KMS-11 (cell line): Measurements from ENCODE around the gene MED12.

Experiments used
- H2AFZ ChIP-seq: fragments of 200-600 bp; sonication (generic); 2 replicates; pipeline ENCODE4 v1.6.1; 2016; ENCODE audit warnings: antibody characterized with exemption, mixed run types, low read depth
- H3K27ac ChIP-seq: fragments of 200-600 bp; sonication (generic); 2 replicates; pipeline ENCODE4 v1.6.1; 2016; ENCODE audit warnings: mild to moderate bottlenecking, mixed run types
- H3K27me3 ChIP-seq: fragments of 200-600 bp; sonication (generic); 2 replicates; pipeline ENCODE4 v1.6.1; 2017; ENCODE audit warnings: mild to moderate bottlenecking, low read depth, mixed run types, moderate library complexity; ENCODE audit not compliant: insufficient read depth
- H3K36me3 ChIP-seq: fragments of 200-600 bp; sonication (generic); 2 replicates; pipeline ENCODE4 v1.6.1; 2017; ENCODE audit warnings: mild to moderate bottlenecking, mixed run types; ENCODE audit not compliant: insufficient read depth
- H3K4me1 ChIP-seq: fragments of 200-600 bp; sonication (generic); 2 replicates; pipeline ENCODE4 v1.6.1; 2016; ENCODE audit warnings: mild to moderate bottlenecking, low read depth, mixed run types; ENCODE audit not compliant: poor library complexity, severe bottlenecking
- H3K4me2 ChIP-seq: fragments of 200-600 bp; sonication (generic); 2 replicates; pipeline ENCODE4 v1.7.0; 2016; ENCODE audit warnings: mild to moderate bottlenecking, mixed run types
- H3K4me3 ChIP-seq: fragments of 200-600 bp; sonication (generic); IDR thresholded peaks from 2 replicates; pipeline ENCODE4 v1.6.1; 2017; ENCODE audit warnings: low read depth, low read length, mixed read lengths; ENCODE audit not compliant: insufficient read depth
- H3K79me2 ChIP-seq: fragments of 200-600 bp; sonication (generic); 2 replicates; pipeline ENCODE4 v1.6.1; 2016; ENCODE audit warnings: low read depth, mixed run types; ENCODE audit not compliant: insufficient read depth
- H3K9ac ChIP-seq: fragments of 200-600 bp; sonication (generic); 2 replicates; pipeline ENCODE4 v1.6.1; 2016; ENCODE audit warnings: mild to moderate bottlenecking, mixed run types
- H4K20me1 ChIP-seq: fragments of 200-600 bp; sonication (generic); 2 replicates; pipeline ENCODE4 v1.6.1; 2016; ENCODE audit warnings: mild to moderate bottlenecking, mixed run types; ENCODE audit not compliant: insufficient read depth
- CTCF ChIP-seq: fragments of 200-600 bp; sonication (generic); conservative IDR thresholded peaks from 2 replicates; pipeline ENCODE4 v1.6.1; 2017; ENCODE audit warnings: low read depth, mild to moderate bottlenecking, antibody characterized with exemption, low read length, moderate library complexity, mixed read lengths

Gene MED12

GRCh38 chrX:71107762-71108360 is 10.5 kb upstream of the MED12 start:
- no peak overlapping the region for H3K27ac ChIP-seq
- H3K4me2 ChIP-seq = no peak overlapping the region
- no peaks in the 10 kb centered on the region for H3K27me3 ChIP-seq
- H3K36me3 ChIP-seq = no peaks in the 10 kb centered on the region
- H4K20me1 ChIP-seq = no peaks in the 10 kb centered on the region
- H3K4me3 ChIP-seq = no peak overlapping the region
- H3K79me2 ChIP-seq = peaks cover 25% of the 10 kb centered on the region
- H3K9ac ChIP-seq = no peak overlapping the region
- no peak for TF ChIP-seq CTCF
- peaks cover 52% of the 10 kb centered on the region for H3K4me1 ChIP-seq
- no peak overlapping the region for H2AFZ ChIP-seq

- no peaks in the 10 kb centered on the region for H3K27me3 ChIP-seq
- no peak for TF ChIP-seq CTCF
- H3K4me3 ChIP-seq = no peak overlapping the region
- H3K4me1 ChIP-seq = peaks cover 51% of the 10 kb centered on the region
- H3K27ac ChIP-seq = no peak overlapping the region
- peak overlapping the region; percentile 89; the same call in 1 of the 2 replicates for H3K4me2 ChIP-seq
- H2AFZ ChIP-seq = no peak overlapping the region
- no peak overlapping the region for H3K9ac ChIP-seq
- no peaks in the 10 kb centered on the region for H4K20me1 ChIP-seq
- peaks cover 25% of the 10 kb centered on the region for H3K79me2 ChIP-seq
- no peaks in the 10 kb centered on the region for H3K36me3 ChIP-seq
Measured at GRCh38 chrX:71109051-71109450, 9.3 kb upstream of the MED12 start.

GRCh38 chrX:71111141-71111843 is 7.1 kb upstream of the MED12 start, which contains the start of gene IL2RG:
TSS of gene IL2RG (minus strand) at chrX:71111577. CDS start at chrX:71111539, 38 bp downstream.
- peak within 1 kb of the TSS; percentile 89 for H3K4me2 ChIP-seq
- peaks cover 41% of the 10 kb centered on the region for H3K4me1 ChIP-seq
- no peak for TF ChIP-seq CTCF
- H3K27me3 ChIP-seq = no peaks in the 10 kb centered on the region
- H4K20me1 ChIP-seq = no peaks in the 10 kb centered on the region
- peak within 1 kb of the TSS; percentile 75 for H3K9ac ChIP-seq
- H2AFZ ChIP-seq = peak within 1 kb of the TSS; percentile 52; the same call in 1 of the 2 replicates
- peak within 1 kb of the TSS; percentile 92 for H3K27ac ChIP-seq
- H3K36me3 ChIP-seq = no peaks in the 10 kb centered on the region
- H3K79me2 ChIP-seq = peaks cover 25% of the 10 kb centered on the region
- no peak within 1 kb of the TSS for H3K4me3 ChIP-seq

GRCh38 chrX:71111921-71112431 is 6.4 kb upstream of the MED12 start:
- H3K9ac ChIP-seq = peak overlapping the region; percentile 75
- H3K4me2 ChIP-seq = peak overlapping the region; percentile 89
- H3K79me2 ChIP-seq = peaks cover 25% of the 10 kb centered on the region
- no peaks in the 10 kb centered on the region for H3K27me3 ChIP-seq
- H2AFZ ChIP-seq = peak overlapping the region; percentile 52; the same call in 1 of the 2 replicates
- no peaks in the 10 kb centered on the region for H3K36me3 ChIP-seq
- H3K27ac ChIP-seq = peak overlapping the region; percentile 92
- no peak for TF ChIP-seq CTCF
- H3K4me1 ChIP-seq = peaks cover 41% of the 10 kb centered on the region
- no peak overlapping the region for H3K4me3 ChIP-seq
- no peaks in the 10 kb centered on the region for H4K20me1 ChIP-seq
